HepG2 (cell line): ENCODE results near the gene VAC14. TPM values are rescaled to one million over a fixed set of nuclear protein-coding genes. Genes with fewer than 3 reads are reported as not detected.

Experiments
- EED ChIP-seq: sonication (generic); formaldehyde crosslinking; IDR thresholded peaks from 2 replicates; pipeline ENCODE4 v1.5.0; 2020; ENCODE audit warnings: mild to moderate bottlenecking, missing genetic modification reagents
- GABPB1 ChIP-seq: IDR thresholded peaks from 2 replicates; pipeline ENCODE4 v1.6.1; 2016; ENCODE audit warnings: mild to moderate bottlenecking, missing genetic modification reagents, moderate library complexity, missing compliant biosample characterization
- HNRNPL ChIP-seq: fragments of 200-400 bp; formaldehyde crosslinking; IDR thresholded peaks from 2 replicates; pipeline ENCODE4 v1.6.1; 2017; ENCODE audit warnings: mild to moderate bottlenecking, low read depth, low read length
- JUND ChIP-seq: sonication (generic); formaldehyde crosslinking; IDR thresholded peaks from 2 replicates; pipeline ENCODE4 v1.8.0; 2022; ENCODE audit warnings: mild to moderate bottlenecking, missing genetic modification reagents
- KDM5B ChIP-seq: sonication (generic); formaldehyde crosslinking; IDR thresholded peaks from 2 replicates; pipeline ENCODE4 v1.4.0; 2020; ENCODE audit warnings: missing genetic modification reagents, mild to moderate bottlenecking, borderline replicate concordance
- MAX ChIP-seq: IDR thresholded peaks from 2 replicates; pipeline ENCODE4 v1.6.1; 2012; ENCODE audit warnings: inconsistent platforms
- RXRA ChIP-seq: sonication (generic); formaldehyde crosslinking; IDR thresholded peaks from 2 replicates; pipeline ENCODE4 v1.5.1; 2020; ENCODE audit warnings: missing genetic modification reagents
- ZBTB4 ChIP-seq: sonication (generic); formaldehyde crosslinking; IDR thresholded peaks from 2 replicates; pipeline ENCODE4 v1.4.0; 2020; ENCODE audit warnings: missing genetic modification reagents, mild to moderate bottlenecking, borderline replicate concordance
- ZFX ChIP-seq: sonication (generic); formaldehyde crosslinking; IDR thresholded peaks from 2 replicates; pipeline ENCODE4 v1.4.0; 2020; ENCODE audit warnings: mild to moderate bottlenecking, low read depth, missing genetic modification reagents, moderate library complexity
- ZNF598 ChIP-seq: sonication (generic); formaldehyde crosslinking; IDR thresholded peaks from 2 replicates; pipeline ENCODE4 v1.5.1; 2020; ENCODE audit warnings: mild to moderate bottlenecking, missing genetic modification reagents, borderline replicate concordance
- ZNF687 ChIP-seq: sonication (generic); formaldehyde crosslinking; IDR thresholded peaks from 2 replicates; pipeline ENCODE4 v1.5.1; 2020; ENCODE audit warnings: mild to moderate bottlenecking, missing genetic modification reagents, moderate library complexity
- polyA plus RNA-seq, 8 experiments: library from polyadenylated mRNA; depleted of rRNA in 3 of 8; stranded (reverse) in 7 of 8; unstranded in 1 of 8; fragments of >200 nt; fragmentation: Illumina TruSeq in 4 of 8; extraction: Trizol in 4 of 8; gene quantifications; 2 replicates each; pipeline versions ENCODE4 v1.2.1 to v1.2.3, GENCODE V29; 2011 to 2016; ENCODE audit warnings: low read depth in 4 of 8, missing spikeins in 1 of 8, mixed read lengths in 1 of 8; ENCODE audit not compliant: insufficient read depth in 1 of 8
- total RNA-seq, 5 experiments: library from RNA; depleted of rRNA; stranded (reverse); fragments of >200 nt; fragmentation: Illumina TruSeq; extraction: Trizol; gene quantifications; 2 replicates each; pipeline ENCODE4 v1.2.3, GENCODE V29; 2016; ENCODE audit warnings: low read depth in 1 of 5
- TF ChIP-seq, protein P1 (sequence below): sonication (generic); formaldehyde crosslinking; IDR thresholded peaks from 2 replicates; pipeline ENCODE4 v1.4.0; 2020; ENCODE audit warnings: mild to moderate bottlenecking, missing genetic modification reagents
- TF ChIP-seq, protein P2 (sequence below): IDR thresholded peaks from 2 replicates; pipeline ENCODE4 v1.6.1; 2016; ENCODE audit warnings: mild to moderate bottlenecking, missing biosample characterization, missing genetic modification reagents
- TF ChIP-seq, protein P3 (sequence below): sonication (generic); formaldehyde crosslinking; IDR thresholded peaks from 2 replicates; pipeline ENCODE4 v1.5.0; 2020; ENCODE audit warnings: missing genetic modification reagents

VAC14 gene
- total and polyA plus RNA-seq, 2 of the 13 experiments (the other 11 are each of a cell fraction or from before 2014, with no cell fraction given) = 23.5 to 24.6 TPM

DNA sequence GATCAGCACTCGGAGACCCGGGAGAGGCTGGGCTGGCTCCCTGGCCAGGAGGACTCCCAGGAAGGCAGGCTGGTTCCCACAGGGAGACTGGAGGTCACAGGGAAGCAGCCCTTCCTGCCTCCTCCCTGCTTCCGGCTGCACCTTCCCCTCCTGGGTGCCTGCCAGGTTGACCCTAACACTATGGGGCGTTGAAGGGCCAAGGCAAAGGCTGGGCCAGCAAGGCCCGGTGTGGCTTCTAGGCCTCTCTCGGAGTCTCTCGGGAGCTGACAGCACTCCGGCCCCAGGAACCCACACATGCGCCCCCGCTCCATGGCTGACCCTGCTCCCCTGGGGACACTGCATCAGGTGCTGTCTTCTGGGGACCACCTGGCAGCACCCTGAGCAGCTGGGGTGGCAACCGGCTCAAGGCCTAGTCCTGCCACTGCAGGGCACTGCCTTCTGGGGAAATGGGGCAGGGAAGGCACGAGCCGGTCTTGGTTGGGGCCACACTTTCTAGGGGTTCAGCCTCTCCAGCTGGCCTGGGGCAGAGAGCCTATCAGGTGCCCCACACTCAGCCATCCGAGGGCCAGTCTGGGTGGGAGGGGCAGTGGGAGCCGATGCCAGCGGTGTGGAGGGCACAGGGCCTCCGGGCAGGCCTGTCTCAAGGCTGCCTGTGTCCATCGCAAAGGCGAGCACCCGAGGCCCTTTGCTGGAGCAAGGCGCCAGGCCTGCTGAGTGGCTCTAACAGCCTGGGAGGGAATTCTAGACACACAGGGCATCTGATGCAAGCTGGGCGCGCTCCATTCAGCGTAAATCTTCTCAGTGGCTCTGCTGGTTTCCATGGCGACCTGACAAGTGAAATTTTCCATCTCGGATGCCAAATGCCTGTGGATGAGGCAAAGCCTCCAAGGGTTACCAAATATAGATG is 109.5 kb downstream of the VAC14 start (continued):
- TF ChIP-seq ZNF687 (CRISPR knock-in tag) = peak; percentile 83
- peak; percentile 72 for TF ChIP-seq HNRNPL
- 0 out of 2 replicates have a peak, but pooled peaks have one; percentile 41 for TF ChIP-seq ZBTB4 (CRISPR knock-in tag)
- peak; percentile 74; the same call in 1 of the 2 replicates for TF ChIP-seq ZFX
- TF ChIP-seq, protein P1, sequence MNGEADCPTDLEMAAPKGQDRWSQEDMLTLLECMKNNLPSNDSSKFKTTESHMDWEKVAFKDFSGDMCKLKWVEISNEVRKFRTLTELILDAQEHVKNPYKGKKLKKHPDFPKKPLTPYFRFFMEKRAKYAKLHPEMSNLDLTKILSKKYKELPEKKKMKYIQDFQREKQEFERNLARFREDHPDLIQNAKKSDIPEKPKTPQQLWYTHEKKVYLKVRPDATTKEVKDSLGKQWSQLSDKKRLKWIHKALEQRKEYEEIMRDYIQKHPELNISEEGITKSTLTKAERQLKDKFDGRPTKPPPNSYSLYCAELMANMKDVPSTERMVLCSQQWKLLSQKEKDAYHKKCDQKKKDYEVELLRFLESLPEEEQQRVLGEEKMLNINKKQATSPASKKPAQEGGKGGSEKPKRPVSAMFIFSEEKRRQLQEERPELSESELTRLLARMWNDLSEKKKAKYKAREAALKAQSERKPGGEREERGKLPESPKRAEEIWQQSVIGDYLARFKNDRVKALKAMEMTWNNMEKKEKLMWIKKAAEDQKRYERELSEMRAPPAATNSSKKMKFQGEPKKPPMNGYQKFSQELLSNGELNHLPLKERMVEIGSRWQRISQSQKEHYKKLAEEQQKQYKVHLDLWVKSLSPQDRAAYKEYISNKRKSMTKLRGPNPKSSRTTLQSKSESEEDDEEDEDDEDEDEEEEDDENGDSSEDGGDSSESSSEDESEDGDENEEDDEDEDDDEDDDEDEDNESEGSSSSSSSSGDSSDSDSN = peak; percentile 34; the same call in 1 of the 2 replicates
- TF ChIP-seq KDM5B (CRISPR knock-in tag) = peak; percentile 51; the same call in 1 of the 2 replicates
- TF ChIP-seq JUND (CRISPR knock-in tag) = no peak
- no peak for TF ChIP-seq EED (CRISPR knock-in tag)
- TF ChIP-seq GABPB1 (CRISPR knock-in tag) = peak; percentile 62
- peak; percentile 64; the same call in 1 of the 2 replicates for TF ChIP-seq ZNF598
- TF ChIP-seq MAX = no peak; the same call in 1 of the 2 replicates
- TF ChIP-seq, protein P2, sequence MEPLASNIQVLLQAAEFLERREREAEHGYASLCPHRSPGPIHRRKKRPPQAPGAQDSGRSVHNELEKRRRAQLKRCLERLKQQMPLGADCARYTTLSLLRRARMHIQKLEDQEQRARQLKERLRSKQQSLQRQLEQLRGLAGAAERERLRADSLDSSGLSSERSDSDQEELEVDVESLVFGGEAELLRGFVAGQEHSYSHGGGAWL (CRISPR knock-in tag) = 0 out of 2 replicates have a peak, but pooled peaks have one; percentile 14
- peak; percentile 54; the same call in 1 of the 2 replicates for TF ChIP-seq RXRA
- TF ChIP-seq, protein P3, sequence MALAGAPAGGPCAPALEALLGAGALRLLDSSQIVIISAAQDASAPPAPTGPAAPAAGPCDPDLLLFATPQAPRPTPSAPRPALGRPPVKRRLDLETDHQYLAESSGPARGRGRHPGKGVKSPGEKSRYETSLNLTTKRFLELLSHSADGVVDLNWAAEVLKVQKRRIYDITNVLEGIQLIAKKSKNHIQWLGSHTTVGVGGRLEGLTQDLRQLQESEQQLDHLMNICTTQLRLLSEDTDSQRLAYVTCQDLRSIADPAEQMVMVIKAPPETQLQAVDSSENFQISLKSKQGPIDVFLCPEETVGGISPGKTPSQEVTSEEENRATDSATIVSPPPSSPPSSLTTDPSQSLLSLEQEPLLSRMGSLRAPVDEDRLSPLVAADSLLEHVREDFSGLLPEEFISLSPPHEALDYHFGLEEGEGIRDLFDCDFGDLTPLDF (CRISPR knock-in tag) = no peak
